ENCODE measurements around the gene CAMK4. TPM values are rescaled to one million over a fixed set of nuclear protein-coding genes. Genes with fewer than 3 reads are reported as not detected.
A peak's percentile ranks its signal among the peaks of the same experiment; 100 is the strongest.

Gene CAMK4
- total and polyA plus RNA-seq, 4 donors = 0.08 to 0.90 (median 0.62) TPM; not detected in 1

- no peak overlapping the region for H3K27ac ChIP-seq (ENCODE audit: low read depth in 1 of 2, low read length in 2 of 2)
- H3K4me3 ChIP-seq (ENCODE audit: low read length in 2 of 2) = no peak overlapping the region
- intact Hi-C loops (cut with DNase I) = no loop called here
- no peaks in the 10 kb centered on the region for H3K4me1 ChIP-seq (ENCODE audit: control insufficient read depth in 1 of 2, insufficient read depth in 2 of 2, low read length in 2 of 2)
- H3K9me3 ChIP-seq (ENCODE audit: control insufficient read depth, low read length) = no peaks in the 10 kb centered on the region
- ATAC-seq (ENCODE audit: low FRiP score) (no peak), DNase-seq (no peak)
- H3K36me3 ChIP-seq (ENCODE audit: control insufficient read depth in 1 of 2, insufficient read depth in 2 of 2, low read length in 1 of 2) = no peaks in the 10 kb centered on the region
- H3K27me3 ChIP-seq (ENCODE audit: control insufficient read depth in 1 of 2, insufficient read depth in 2 of 2, low read length in 1 of 2) = peaks cover 0 to 3% of the 10 kb centered on the region in 2 donors
- WGBS, 2 donors = 84 to 87% methylated on average over 2 of the region's 2 CpGs
Measured at GRCh38 chr5:111233052-111233374, 8.8 kb downstream of the CAMK4 start.

- H3K36me3 ChIP-seq (ENCODE audit: control insufficient read depth in 1 of 2, insufficient read depth in 2 of 2, low read length in 1 of 2) = no peaks in the 10 kb centered on the region
- H3K4me3 ChIP-seq (ENCODE audit: low read length in 2 of 2) = no peak overlapping the region
- WGBS, 2 donors = 89 to 95% methylated on average over 2 of the region's 2 CpGs
- H3K4me1 ChIP-seq (ENCODE audit: control insufficient read depth in 1 of 2, insufficient read depth in 2 of 2, low read length in 2 of 2) = no peaks in the 10 kb centered on the region
- intact Hi-C loops (cut with DNase I) = no loop called here
- H3K27ac ChIP-seq (ENCODE audit: low read depth in 1 of 2, low read length in 2 of 2) = no peak overlapping the region
- peaks cover 0 to 3% of the 10 kb centered on the region in 2 donors for H3K27me3 ChIP-seq (ENCODE audit: control insufficient read depth in 1 of 2, insufficient read depth in 2 of 2, low read length in 1 of 2)
- no peak for DNase-seq
- no peak for ATAC-seq (ENCODE audit: low FRiP score)
- no peaks in the 10 kb centered on the region for H3K9me3 ChIP-seq (ENCODE audit: control insufficient read depth, low read length)
Measured at GRCh38 chr5:111234125-111234524, 9.9 kb downstream of the CAMK4 start.

- peaks cover 0 to 1% of the 10 kb centered on the region in 2 donors for H3K27me3 ChIP-seq (ENCODE audit: control insufficient read depth in 1 of 2, insufficient read depth in 2 of 2, low read length in 1 of 2)
- DNase-seq = no peak
- peak; percentile 37 for ATAC-seq (ENCODE audit: low FRiP score)
- H3K4me3 ChIP-seq (ENCODE audit: low read length in 2 of 2) = no peak overlapping the region
- H3K27ac ChIP-seq (ENCODE audit: low read depth in 1 of 2, low read length in 2 of 2) = no peak overlapping the region
- intact Hi-C loops (cut with DNase I) = no loop called here
- H3K4me1 ChIP-seq (ENCODE audit: control insufficient read depth in 1 of 2, insufficient read depth in 2 of 2, low read length in 2 of 2) = no peaks in the 10 kb centered on the region
- WGBS, 2 donors = 88 to 92% methylated on average over 5 of the region's 5 CpGs
- no peaks in the 10 kb centered on the region for H3K9me3 ChIP-seq (ENCODE audit: control insufficient read depth, low read length)
- no peaks in the 10 kb centered on the region for H3K36me3 ChIP-seq (ENCODE audit: control insufficient read depth in 1 of 2, insufficient read depth in 2 of 2, low read length in 1 of 2)
Measured at GRCh38 chr5:111235635-111236034, 11.5 kb downstream of the CAMK4 start.

GRCh38 chr5:111236348-111236747 is 12.2 kb downstream of the CAMK4 start:
- Histone ChIP-seq H3K4me1 (ENCODE audit: control insufficient read depth in 1 of 2, insufficient read depth in 2 of 2, low read length in 2 of 2) (no peaks in the 10 kb centered on the region), H3K27me3 (ENCODE audit: control insufficient read depth in 1 of 2, insufficient read depth in 2 of 2, low read length in 1 of 2) (peaks cover 0 to 1% of the 10 kb centered on the region in 2 donors), H3K4me3 (ENCODE audit: low read length in 2 of 2) (no peak overlapping the region), H3K36me3 (ENCODE audit: control insufficient read depth in 1 of 2, insufficient read depth in 2 of 2, low read length in 1 of 2) (no peaks in the 10 kb centered on the region), H3K27ac (ENCODE audit: low read depth in 1 of 2, low read length in 2 of 2) (no peak overlapping the region), H3K9me3 (ENCODE audit: control insufficient read depth, low read length) (no peaks in the 10 kb centered on the region)
- 86 to 95% methylated on average over 2 of the region's 2 CpGs for WGBS, 2 donors
- no peak for DNase-seq
- intact Hi-C loops (cut with DNase I) = no loop called here
- ATAC-seq (ENCODE audit: low FRiP score) = no peak

GRCh38 chr5:111236995-111237394 is 12.8 kb downstream of the CAMK4 start:
- Histone ChIP-seq H3K27me3 (ENCODE audit: control insufficient read depth in 1 of 2, insufficient read depth in 2 of 2, low read length in 1 of 2) (peaks cover 0 to 1% of the 10 kb centered on the region in 2 donors), H3K4me3 (ENCODE audit: low read length in 2 of 2) (no peak overlapping the region), H3K9me3 (ENCODE audit: control insufficient read depth, low read length) (no peaks in the 10 kb centered on the region), H3K27ac (ENCODE audit: low read depth in 1 of 2, low read length in 2 of 2) (no peak overlapping the region), H3K36me3 (ENCODE audit: control insufficient read depth in 1 of 2, insufficient read depth in 2 of 2, low read length in 1 of 2) (no peaks in the 10 kb centered on the region), H3K4me1 (ENCODE audit: control insufficient read depth in 1 of 2, insufficient read depth in 2 of 2, low read length in 2 of 2) (no peaks in the 10 kb centered on the region)
- no peak for DNase-seq
- intact Hi-C loops (cut with DNase I) = no loop called here
- ATAC-seq (ENCODE audit: low FRiP score) = no peak
- WGBS, 2 donors = 87 to 96% methylated on average over 4 of the region's 4 CpGs

- DNase-seq = no peak
- intact Hi-C loops (cut with DNase I) = no loop called here
- no peaks in the 10 kb centered on the region for H3K4me1 ChIP-seq (ENCODE audit: control insufficient read depth in 1 of 2, insufficient read depth in 2 of 2, low read length in 2 of 2)
- H3K36me3 ChIP-seq (ENCODE audit: control insufficient read depth in 1 of 2, insufficient read depth in 2 of 2, low read length in 1 of 2) = no peaks in the 10 kb centered on the region
- no peaks in the 10 kb centered on the region for H3K9me3 ChIP-seq (ENCODE audit: control insufficient read depth, low read length)
- H3K4me3 ChIP-seq (ENCODE audit: low read length in 2 of 2) = no peak overlapping the region
- no peak overlapping the region for H3K27ac ChIP-seq (ENCODE audit: low read depth in 1 of 2, low read length in 2 of 2)
- ATAC-seq (ENCODE audit: low FRiP score) = no peak
- peaks cover 0 to 1% of the 10 kb centered on the region in 2 donors for H3K27me3 ChIP-seq (ENCODE audit: control insufficient read depth in 1 of 2, insufficient read depth in 2 of 2, low read length in 1 of 2)
Measured at GRCh38 chr5:111237470-111237869, 13.3 kb downstream of the CAMK4 start.

GRCh38 chr5:111238431-111239225 is 14.4 kb downstream of the CAMK4 start:
- intact Hi-C loops (cut with DNase I) = no loop called here
- H3K27ac ChIP-seq (ENCODE audit: low read depth in 1 of 2, low read length in 2 of 2) = no peak overlapping the region
- H3K36me3 ChIP-seq (ENCODE audit: control insufficient read depth in 1 of 2, insufficient read depth in 2 of 2, low read length in 1 of 2) = no peaks in the 10 kb centered on the region
- H3K9me3 ChIP-seq (ENCODE audit: control insufficient read depth, low read length) = no peaks in the 10 kb centered on the region
- DNase-seq (no peak), ATAC-seq (ENCODE audit: low FRiP score) (no peak)
- no peak overlapping the region for H3K4me3 ChIP-seq (ENCODE audit: low read length in 2 of 2)
- WGBS, 2 donors = 76 to 78% methylated on average over 10 of the region's 10 CpGs
- no peaks in the 10 kb centered on the region for H3K4me1 ChIP-seq (ENCODE audit: control insufficient read depth in 1 of 2, insufficient read depth in 2 of 2, low read length in 2 of 2)
- peaks cover 0 to 1% of the 10 kb centered on the region in 2 donors for H3K27me3 ChIP-seq (ENCODE audit: control insufficient read depth in 1 of 2, insufficient read depth in 2 of 2, low read length in 1 of 2)

DNA sequence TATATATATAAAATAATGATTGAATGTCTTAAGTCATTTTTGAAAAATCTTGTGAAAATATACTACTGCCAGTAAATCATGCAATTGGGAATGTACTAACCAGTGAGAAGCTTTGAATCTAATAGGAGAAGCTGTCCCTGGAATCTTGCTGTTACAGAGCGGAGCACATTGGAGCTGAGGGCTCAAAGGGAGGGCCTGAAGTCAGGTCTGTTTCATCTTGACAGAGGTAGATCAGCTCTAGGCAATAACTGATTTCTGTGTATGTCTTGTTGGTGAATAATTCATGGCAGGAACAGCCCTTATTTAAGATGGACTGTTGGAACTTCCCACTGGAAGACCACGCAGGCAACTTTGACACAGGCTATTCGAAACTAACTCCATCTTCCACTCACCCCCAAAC is 17.5 kb downstream of the CAMK4 start:
- DNase-seq = no peak
- WGBS, 2 donors = 79 to 96% methylated on average over 3 of the region's 3 CpGs

DNA sequence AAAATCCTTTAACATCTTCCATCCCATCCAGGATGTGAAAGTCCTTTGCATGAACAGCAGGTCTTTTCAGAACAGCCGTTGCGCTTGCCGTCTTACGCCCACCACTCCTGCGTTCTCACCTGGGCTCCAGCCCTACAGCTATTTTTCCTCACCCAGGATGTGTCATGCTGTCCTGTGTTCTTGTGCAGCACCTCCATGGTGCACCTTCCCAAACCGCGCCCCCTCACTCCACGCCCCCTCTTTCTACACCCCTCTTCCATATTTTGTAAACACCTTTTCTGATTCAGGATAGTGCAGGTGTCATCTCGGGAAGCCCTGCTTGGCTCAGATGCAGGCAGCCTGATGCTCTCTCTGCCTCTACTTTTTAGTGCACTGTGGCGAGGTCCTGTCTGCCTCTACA is 18.4 kb downstream of the CAMK4 start:
- no peaks in the 10 kb centered on the region for H3K9me3 ChIP-seq (ENCODE audit: control insufficient read depth, low read length)
- no peaks in the 10 kb centered on the region for H3K36me3 ChIP-seq (ENCODE audit: control insufficient read depth in 1 of 2, insufficient read depth in 2 of 2, low read length in 1 of 2)
- no peak overlapping the region for H3K27ac ChIP-seq (ENCODE audit: low read depth in 1 of 2, low read length in 2 of 2)
- intact Hi-C loops (cut with DNase I) = no loop called here
- no peaks in the 10 kb centered on the region for H3K27me3 ChIP-seq (ENCODE audit: control insufficient read depth in 1 of 2, insufficient read depth in 2 of 2, low read length in 1 of 2)
- no peak for ATAC-seq (ENCODE audit: low FRiP score)
- no peaks in the 10 kb centered on the region for H3K4me1 ChIP-seq (ENCODE audit: control insufficient read depth in 1 of 2, insufficient read depth in 2 of 2, low read length in 2 of 2)
- DNase-seq = no peak
- H3K4me3 ChIP-seq (ENCODE audit: low read length in 2 of 2) = no peak overlapping the region
- WGBS, 2 donors = 85 to 92% methylated on average over 10 of the region's 10 CpGs

More for the DNA sequence above, 17.5 kb downstream of the CAMK4 start:
- ATAC-seq (ENCODE audit: low FRiP score) = no peak
- H3K36me3 ChIP-seq (ENCODE audit: control insufficient read depth in 1 of 2, insufficient read depth in 2 of 2, low read length in 1 of 2) = no peaks in the 10 kb centered on the region
- no peaks in the 10 kb centered on the region for H3K27me3 ChIP-seq (ENCODE audit: control insufficient read depth in 1 of 2, insufficient read depth in 2 of 2, low read length in 1 of 2)
- H3K4me3 ChIP-seq (ENCODE audit: low read length in 2 of 2) = no peak overlapping the region
- H3K27ac ChIP-seq (ENCODE audit: low read depth in 1 of 2, low read length in 2 of 2) = no peak overlapping the region
- H3K4me1 ChIP-seq (ENCODE audit: control insufficient read depth in 1 of 2, insufficient read depth in 2 of 2, low read length in 2 of 2) = no peaks in the 10 kb centered on the region
- intact Hi-C loops (cut with DNase I) = no loop called here
- H3K9me3 ChIP-seq (ENCODE audit: control insufficient read depth, low read length) = no peaks in the 10 kb centered on the region

Measured in aorta (tissue), 5 donors.